ENCODE results near the gene KRT37.
"Not testable (repeated sequence)": the region's sequence is repeated elsewhere in the genome, so short reads cannot be mapped to it uniquely, and the experiment has no call there.

KRT37 gene

GRCh38 chr17:41403404-41404023 lies 20.9 kb downstream of the KRT37 start:
- TF ChIP-seq CTCF (IDR thresholded peaks at IDR 0.05; ENCODE audit: control insufficient read depth, insufficient read depth, low read depth, low read length, missing control alignments) = no peak
- no peak overlapping the region for H3K4me3 ChIP-seq (ENCODE audit: control insufficient read depth, low read depth, low read length)
- DNase-seq (ENCODE audit: low read depth) = no peak

- DNase-seq (ENCODE audit: low read depth) = no peak
- no peak overlapping the region for H3K4me3 ChIP-seq (ENCODE audit: control insufficient read depth, low read depth, low read length)
- TF ChIP-seq CTCF (IDR thresholded peaks at IDR 0.05; ENCODE audit: control insufficient read depth, insufficient read depth, low read depth, low read length, missing control alignments) = no peak
These were observed 22.2 kb downstream of the KRT37 start for GRCh38 chr17:41402161-41402560.

GRCh38 chr17:41396996-41397660 lies 27.3 kb downstream of the KRT37 start, which contains the start of gene KRT31:
Gene KRT31, minus strand, starts transcription at chr17:41397608. Its CDS starts 69 bp downstream, at chr17:41397539.
- no peak for DNase-seq (ENCODE audit: low read depth)
- no peak within 1 kb of the TSS for H3K4me3 ChIP-seq (ENCODE audit: control insufficient read depth, low read depth, low read length)
- no peak for TF ChIP-seq CTCF (IDR thresholded peaks at IDR 0.05; ENCODE audit: control insufficient read depth, insufficient read depth, low read depth, low read length, missing control alignments)

GRCh38 chr17:41396340-41396739 lies 28.0 kb downstream of the KRT37 start:
- no peak overlapping the region for H3K4me3 ChIP-seq (ENCODE audit: control insufficient read depth, low read depth, low read length)
- no peak for DNase-seq (ENCODE audit: low read depth)
- TF ChIP-seq CTCF (IDR thresholded peaks at IDR 0.05; ENCODE audit: control insufficient read depth, insufficient read depth, low read depth, low read length, missing control alignments) = no peak

GRCh38 chr17:41395611-41396010 lies 28.8 kb downstream of the KRT37 start:
- no peak for DNase-seq (ENCODE audit: low read depth)
- no peak for TF ChIP-seq CTCF (IDR thresholded peaks at IDR 0.05; ENCODE audit: control insufficient read depth, insufficient read depth, low read depth, low read length, missing control alignments)

GRCh38 chr17:41395044-41395443 lies 29.3 kb downstream of the KRT37 start:
- H3K4me3 ChIP-seq (ENCODE audit: control insufficient read depth, low read depth, low read length); DNase-seq (ENCODE audit: low read depth): not testable (repeated sequence)

More at GRCh38 chr17:41395611-41396010, 28.8 kb downstream of the KRT37 start:
- no peak overlapping the region for H3K4me3 ChIP-seq (ENCODE audit: control insufficient read depth, low read depth, low read length)

- TF ChIP-seq CTCF (IDR thresholded peaks at IDR 0.05; ENCODE audit: control insufficient read depth, insufficient read depth, low read depth, low read length, missing control alignments) = no peak
- H3K4me3 ChIP-seq (ENCODE audit: control insufficient read depth, low read depth, low read length) = no peak overlapping the region
- DNase-seq (ENCODE audit: low read depth) = no peak
These were observed 30.0 kb downstream of the KRT37 start for GRCh38 chr17:41394254-41394996.

All from AG09309 (cell line).